HG03135 (cell line): ENCODE results near the gene CACHD1.
"Not testable (repeated sequence)": the region's sequence is repeated elsewhere in the genome, so short reads cannot be mapped to it uniquely, and the experiment has no call there.

Source experiments
- ATAC-seq: cut with Tn5 transposase; IDR thresholded peaks from one replicate; pipeline ENCODE4 v1.9.1; 2021; ENCODE audit warnings: mild to moderate bottlenecking, moderate library complexity; ENCODE audit not compliant: unreplicated experiment

Gene CACHD1

GRCh38 chr1:64686828-64687724, 217.1 kb downstream of the CACHD1 start:
- peak; percentile 66 for ATAC-seq

GRCh38 chr1:64687725-64688327, 217.9 kb downstream of the CACHD1 start:
- ATAC-seq = no peak

GRCh38 chr1:64691626-64692025, 221.7 kb downstream of the CACHD1 start:
- no peak for ATAC-seq

- ATAC-seq = no peak
These were observed 223.0 kb downstream of the CACHD1 start for GRCh38 chr1:64692911-64693310.

GRCh38 chr1:64693406-64693805, 223.5 kb downstream of the CACHD1 start:
- no peak for ATAC-seq

- ATAC-seq = no peak
These were observed 226.9 kb downstream of the CACHD1 start for GRCh38 chr1:64696879-64697278.

- ATAC-seq = no peak
These were observed 229.4 kb downstream of the CACHD1 start for GRCh38 chr1:64699327-64699726.

- ATAC-seq = no peak
These were observed 231.1 kb downstream of the CACHD1 start for GRCh38 chr1:64701071-64701470.

- ATAC-seq = no peak
These were observed 232.0 kb downstream of the CACHD1 start for GRCh38 chr1:64701886-64702285.

GRCh38 chr1:64702670-64703069, 232.7 kb downstream of the CACHD1 start:
- ATAC-seq = not testable (repeated sequence)

- ATAC-seq = no peak
These were observed 233.7 kb downstream of the CACHD1 start for GRCh38 chr1:64703600-64703999.

- no peak for ATAC-seq
These were observed 235.7 kb downstream of the CACHD1 start for GRCh38 chr1:64705591-64705990.

GRCh38 chr1:64711266-64711665, 241.3 kb downstream of the CACHD1 start:
- ATAC-seq = no peak

- no peak for ATAC-seq
These were observed 242.1 kb downstream of the CACHD1 start for GRCh38 chr1:64712049-64712448.

GRCh38 chr1:64715186-64715585, 245.3 kb downstream of the CACHD1 start:
- no peak for ATAC-seq

GRCh38 chr1:64721135-64721534, 251.2 kb downstream of the CACHD1 start:
- no peak for ATAC-seq

GRCh38 chr1:64721576-64722145, 251.7 kb downstream of the CACHD1 start:
- no peak for ATAC-seq

- no peak for ATAC-seq
These were observed 257.9 kb downstream of the CACHD1 start for GRCh38 chr1:64727861-64728260.

GRCh38 chr1:64733581-64734286, 263.8 kb downstream of the CACHD1 start:
- ATAC-seq = no peak

- ATAC-seq = no peak
These were observed 264.3 kb downstream of the CACHD1 start for GRCh38 chr1:64734287-64734652.

GRCh38 chr1:64740687-64741086, 270.8 kb downstream of the CACHD1 start:
- ATAC-seq = not testable (repeated sequence)
